WTC11 (cell line): ENCODE measurements around the gene SPDYE6.
"Not testable (repeated sequence)": the region's sequence is repeated elsewhere in the genome, so short reads cannot be mapped to it uniquely, and the experiment has no call there.

ENCODE experiments used
- CTCF ChIP-seq: fragments of 200-600 bp; IDR thresholded peaks from 2 replicates; pipeline ENCODE4 v1.8.0; 2022; ENCODE audit warnings: antibody characterized with exemption
- FOXJ3 ChIP-seq: sonication (generic); formaldehyde crosslinking; IDR thresholded peaks from 2 replicates; pipeline ENCODE4 v1.9.0; 2021; ENCODE audit warnings: missing genetic modification reagents, mild to moderate bottlenecking, borderline replicate concordance
- FOXP4 ChIP-seq: sonication (generic); formaldehyde crosslinking; IDR thresholded peaks from 2 replicates; pipeline ENCODE4 v1.8.0; 2022; ENCODE audit warnings: mild to moderate bottlenecking, missing genetic modification reagents
- IRF1 ChIP-seq: sonication (generic); formaldehyde crosslinking; IDR thresholded peaks from 2 replicates; pipeline ENCODE4 v1.8.0; 2023; ENCODE audit warnings: missing genetic modification reagents
- SP1 ChIP-seq: sonication (generic); formaldehyde crosslinking; conservative IDR thresholded peaks from 2 replicates; pipeline ENCODE4 v1.8.1; 2022; ENCODE audit warnings: missing genetic modification reagents
- TP53 ChIP-seq: sonication (generic); formaldehyde crosslinking; IDR thresholded peaks from 2 replicates; pipeline ENCODE4 v1.8.1; 2023; ENCODE audit warnings: mild to moderate bottlenecking, missing genetic modification reagents
- ZNF512 ChIP-seq: sonication (generic); formaldehyde crosslinking; IDR thresholded peaks from 2 replicates; pipeline ENCODE4 v1.8.1; 2022; ENCODE audit warnings: missing genetic modification reagents, borderline replicate concordance

GRCh38 chr7:102346983-102347382 is 9.3 kb downstream of the SPDYE6 start:
- TF ChIP-seq FOXJ3 (CRISPR knock-in tag); CTCF; SP1; ZNF512 (CRISPR knock-in tag); IRF1 (CRISPR knock-in tag); FOXP4 (CRISPR knock-in tag); TP53 (CRISPR knock-in tag): not testable (repeated sequence)
